Coronary artery (tissue), 2 donors: Measurements from ENCODE around the gene ABLIM2.

ENCODE experiments used
- DNase-seq: peaks from one replicate; pipeline ENCODE4 v3.0.0-alpha.2; 2017; ENCODE audit warnings: low spot score
- H3K27ac ChIP-seq, 2 donors: fragments of 200-600 bp; sonication (generic); one replicate each; pipeline ENCODE4 v1.5.1; 2016 to 2019
- H3K4me3 ChIP-seq: fragments of 200-600 bp; sonication (generic); 2 replicates; pipeline ENCODE4 v1.5.1; 2016; ENCODE audit warnings: mild to moderate bottlenecking, moderate library complexity
- TF ChIP-seq, protein P1 (sequence below): fragments of 200-600 bp; sonication (generic); IDR thresholded peaks from one replicate; pipeline ENCODE4 v1.5.1; 2019; ENCODE audit warnings: antibody characterized with exemption

The ABLIM2 gene

DNA sequence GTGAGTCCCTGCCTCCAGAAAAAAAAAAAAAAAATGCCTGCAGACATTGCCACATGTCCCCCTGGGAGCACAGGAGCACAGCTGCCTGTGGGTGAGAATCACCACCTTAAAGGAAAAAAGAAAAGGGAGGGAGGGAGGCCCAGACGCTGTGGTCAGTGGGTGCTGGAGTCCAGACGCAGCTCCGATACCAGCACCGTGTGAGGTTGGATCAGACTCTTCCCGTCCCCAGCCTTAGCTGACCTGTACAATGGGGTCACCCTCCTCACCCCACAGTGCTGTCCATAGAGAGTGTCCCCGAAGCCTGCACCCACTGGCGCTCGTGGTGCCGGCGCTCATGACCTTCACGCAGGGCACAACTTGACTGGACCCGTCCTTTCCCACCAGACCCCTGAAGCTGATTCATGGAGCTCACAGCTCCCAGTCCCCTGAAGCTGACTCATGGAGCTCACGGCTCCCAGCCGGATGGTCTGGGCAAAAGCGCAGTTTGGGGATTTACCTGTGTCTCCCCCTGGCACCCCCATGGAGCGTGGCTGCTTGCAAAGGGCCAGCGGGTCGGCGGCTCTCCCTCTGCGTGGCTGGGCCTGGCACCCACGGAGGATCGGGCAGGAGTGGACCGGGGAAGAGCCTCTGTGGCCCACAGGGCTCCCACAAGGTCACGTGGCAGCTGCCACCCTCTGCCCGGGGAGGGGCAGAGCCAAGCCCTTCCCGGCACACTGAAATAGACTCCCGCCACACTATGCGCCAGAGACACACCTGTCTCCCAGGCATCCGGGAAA lies 31.4 kb downstream of the ABLIM2 start:
- no peak overlapping the region for H3K4me3 ChIP-seq
- TF ChIP-seq, protein P1, sequence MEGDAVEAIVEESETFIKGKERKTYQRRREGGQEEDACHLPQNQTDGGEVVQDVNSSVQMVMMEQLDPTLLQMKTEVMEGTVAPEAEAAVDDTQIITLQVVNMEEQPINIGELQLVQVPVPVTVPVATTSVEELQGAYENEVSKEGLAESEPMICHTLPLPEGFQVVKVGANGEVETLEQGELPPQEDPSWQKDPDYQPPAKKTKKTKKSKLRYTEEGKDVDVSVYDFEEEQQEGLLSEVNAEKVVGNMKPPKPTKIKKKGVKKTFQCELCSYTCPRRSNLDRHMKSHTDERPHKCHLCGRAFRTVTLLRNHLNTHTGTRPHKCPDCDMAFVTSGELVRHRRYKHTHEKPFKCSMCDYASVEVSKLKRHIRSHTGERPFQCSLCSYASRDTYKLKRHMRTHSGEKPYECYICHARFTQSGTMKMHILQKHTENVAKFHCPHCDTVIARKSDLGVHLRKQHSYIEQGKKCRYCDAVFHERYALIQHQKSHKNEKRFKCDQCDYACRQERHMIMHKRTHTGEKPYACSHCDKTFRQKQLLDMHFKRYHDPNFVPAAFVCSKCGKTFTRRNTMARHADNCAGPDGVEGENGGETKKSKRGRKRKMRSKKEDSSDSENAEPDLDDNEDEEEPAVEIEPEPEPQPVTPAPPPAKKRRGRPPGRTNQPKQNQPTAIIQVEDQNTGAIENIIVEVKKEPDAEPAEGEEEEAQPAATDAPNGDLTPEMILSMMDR: no peak
- H3K27ac ChIP-seq: no peak overlapping the region
- no peak for DNase-seq

DNA sequence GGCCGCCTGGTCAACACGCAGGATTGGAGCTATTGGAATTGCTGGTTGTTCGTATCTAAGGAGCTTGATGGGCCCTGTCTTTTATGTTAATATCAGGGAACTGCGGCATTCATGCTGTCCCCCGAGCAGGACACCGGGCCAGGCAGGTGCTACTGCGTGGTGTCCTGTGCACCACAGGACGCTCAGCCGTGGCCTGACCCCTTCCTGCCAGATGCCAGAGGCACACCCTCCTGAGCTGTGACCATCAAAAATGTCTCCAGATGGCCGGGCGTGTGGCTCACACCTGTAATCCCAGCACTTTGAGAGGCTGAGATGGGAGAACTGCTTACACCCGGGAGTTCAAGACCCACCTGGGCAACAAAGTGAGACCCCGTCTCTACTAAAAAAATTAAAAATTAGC lies 32.1 kb downstream of the ABLIM2 start:
- no peak overlapping the region for H3K27ac ChIP-seq
- H3K4me3 ChIP-seq: no peak overlapping the region
- TF ChIP-seq, protein P1: no peak
- DNase-seq: no peak

DNA sequence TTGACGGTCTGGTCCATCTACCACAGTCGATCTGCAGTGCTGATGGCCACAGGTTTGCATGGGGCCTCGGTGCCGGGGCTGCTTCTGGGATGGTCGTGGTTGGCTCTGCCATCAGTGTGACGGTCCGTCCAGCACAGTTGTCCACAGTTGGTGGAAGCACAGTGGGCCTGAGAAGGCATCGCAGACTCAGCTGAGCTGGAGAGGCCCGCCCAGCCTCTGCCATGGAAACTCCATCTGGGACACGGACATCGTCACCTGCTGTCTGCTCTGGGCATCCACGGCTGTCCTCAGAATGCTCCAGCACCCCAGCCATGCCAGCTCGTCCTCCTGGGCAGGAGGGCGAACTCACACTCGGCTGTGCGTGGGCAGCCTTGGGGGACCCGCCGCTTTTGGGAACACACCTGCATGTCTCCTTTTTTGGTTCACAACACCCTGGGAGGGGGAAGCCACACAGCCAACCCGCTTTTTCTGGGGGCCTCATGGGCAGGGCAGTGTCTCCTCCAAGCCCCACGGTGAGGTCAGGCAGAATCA lies 33.0 kb downstream of the ABLIM2 start:
- Histone ChIP-seq H3K4me3 (no peak overlapping the region), H3K27ac (no peak overlapping the region)
- no peak for DNase-seq
- TF ChIP-seq, protein P1: no peak

DNA sequence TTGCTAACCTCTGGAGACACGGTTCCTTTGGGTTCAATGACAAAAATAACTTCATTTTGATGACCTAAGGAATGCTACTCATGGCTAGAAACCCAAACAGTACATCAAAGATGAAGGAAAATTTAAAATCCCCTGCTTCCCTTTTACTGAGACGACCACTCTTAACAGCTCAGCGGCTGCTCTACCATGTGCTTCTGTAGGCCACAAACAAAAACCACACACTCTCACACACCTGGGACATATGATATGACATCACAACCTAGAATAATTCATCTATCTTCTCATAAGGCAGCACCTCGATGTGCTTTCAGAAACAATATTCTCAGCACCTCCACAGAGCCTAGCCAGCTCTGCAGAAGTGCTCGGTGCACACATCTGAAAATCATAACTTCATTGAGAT lies 34.7 kb downstream of the ABLIM2 start:
- TF ChIP-seq, protein P1: no peak
- no peak overlapping the region for H3K4me3 ChIP-seq
- DNase-seq: no peak
- no peak overlapping the region for H3K27ac ChIP-seq

DNA sequence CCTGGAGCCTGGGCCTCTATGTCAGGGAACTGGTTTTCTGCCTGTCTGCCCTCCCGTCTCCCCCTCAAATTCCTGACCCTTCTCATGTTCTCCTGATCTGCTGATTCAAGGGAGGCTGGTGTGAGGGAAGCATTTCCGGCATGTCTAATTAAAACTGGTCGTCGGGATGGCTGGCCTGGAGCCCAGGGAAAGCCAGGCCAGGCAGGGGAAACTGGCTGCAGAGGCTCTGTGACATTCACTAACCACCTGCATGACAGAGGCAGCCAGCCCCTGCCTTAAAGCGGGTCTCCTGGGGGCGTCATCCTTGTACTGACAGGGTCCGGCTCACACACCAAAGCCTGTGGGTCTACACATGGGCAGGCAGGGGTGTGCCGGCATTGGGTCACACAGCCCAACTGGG lies 35.2 kb downstream of the ABLIM2 start:
- no peak for DNase-seq
- TF ChIP-seq, protein P1: no peak
- no peak overlapping the region for H3K27ac ChIP-seq
- no peak overlapping the region for H3K4me3 ChIP-seq

DNA sequence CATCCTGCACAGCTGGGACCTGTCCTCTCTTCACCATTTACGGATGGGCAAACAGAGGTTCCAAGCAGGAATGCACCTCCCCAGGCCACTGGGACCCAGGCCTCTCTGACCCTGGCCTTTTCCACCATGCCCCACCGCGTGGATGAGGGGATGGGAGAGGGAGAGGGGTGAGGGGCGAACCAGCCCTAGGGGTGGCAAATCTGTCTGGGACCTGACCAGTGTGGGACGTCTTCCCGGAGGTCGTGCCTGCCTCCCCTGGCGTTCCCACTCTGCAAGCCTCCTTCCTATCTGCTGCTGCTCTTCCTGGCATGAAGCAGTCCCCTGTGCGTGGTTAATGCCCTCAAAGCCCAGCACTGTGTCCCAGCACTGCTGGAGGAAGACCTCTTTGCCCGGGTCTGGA lies 35.9 kb downstream of the ABLIM2 start:
- Histone ChIP-seq H3K4me3 (no peak overlapping the region), H3K27ac (no peak overlapping the region)
- DNase-seq: no peak
- TF ChIP-seq, protein P1: no peak
